Measurements from ENCODE around the gene MYO9B. TPM values are rescaled to one million over a fixed set of nuclear protein-coding genes. Genes with fewer than 3 reads are reported as not detected.

MYO9B gene
- total and polyA plus RNA-seq, 9 of the 15 experiments (the other 6 are each of a cell fraction or from before 2014, with no cell fraction given): 2.4 to 77.6 (median 23.0) TPM

GRCh38 chr19:17104679-17105078 is 29.1 kb downstream of the MYO9B start:
- ChIA-PET POLR2A (no interaction called here), CTCF (ENCODE audit: low intra/inter-chr PET ratio) (no interaction called here)
- Histone ChIP-seq H3K27me3 (ENCODE audit: control insufficient read depth in 2 of 2, insufficient read depth in 2 of 2, low read length in 2 of 2) (no peaks in the 10 kb centered on the region), H3K9ac (ENCODE audit: insufficient read depth in 1 of 2, low read depth in 2 of 2, low read length in 2 of 2) (no peak overlapping the region), H3K9me3 (replicated peaks; ENCODE audit: control insufficient read depth, insufficient read depth, low read depth, low read length) (0 out of 2 replicates have a peak, but pooled peaks cover 2% of the 10 kb centered on the region), H3K4me1 (replicated peaks in 1 of 2; ENCODE audit: control insufficient read depth in 2 of 2, insufficient read depth in 2 of 2, low read length in 2 of 2) (peaks cover 0 to 14% of the 10 kb centered on the region in 2 experiments; a peak in 2 of 5 replicates), H4K20me1 (replicated peaks; ENCODE audit: control insufficient read depth, insufficient read depth, low read length) (peaks cover 23% of the 10 kb centered on the region), H3K4me2 (ENCODE audit: insufficient read depth, low read length) (no peak overlapping the region), H3K4me3 (no peak overlapping the region), H3K79me2 (ENCODE audit: control insufficient read depth, insufficient read depth, low read length) (peaks cover 24% of the 10 kb centered on the region; the same call in 2 of the 3 replicates), H3K36me3 (ENCODE audit: control insufficient read depth, insufficient read depth, low read length) (peaks cover 66% of the 10 kb centered on the region; the same call in 2 of the 3 replicates), H2AFZ (ENCODE audit: low read depth, low read length) (no peak overlapping the region), H3K27ac (ENCODE audit: extremely low read depth, low read depth, low read length) (no peak overlapping the region), H3K9me1 (ENCODE audit: control insufficient read depth, insufficient read depth, low read length) (no peaks in the 10 kb centered on the region)
- in situ Hi-C loops (cut with MboI): no loop called here
- ATAC-seq: no peak
- intact Hi-C loops (cut with micrococcal nuclease): no loop called here
- FAIRE-seq: no peak
- DNase-seq (ENCODE audit: extremely low read depth in 1 of 4, low spot score in 3 of 4): no peak
- 82% methylated on average over 7 of the region's 7 CpGs for WGBS (ENCODE audit: insufficient coverage, low coverage, missing lambda C conversion rate)
- no TSS peak for BruUV-seq (replicated peaks)
- TF ChIP-seq, protein P1, sequence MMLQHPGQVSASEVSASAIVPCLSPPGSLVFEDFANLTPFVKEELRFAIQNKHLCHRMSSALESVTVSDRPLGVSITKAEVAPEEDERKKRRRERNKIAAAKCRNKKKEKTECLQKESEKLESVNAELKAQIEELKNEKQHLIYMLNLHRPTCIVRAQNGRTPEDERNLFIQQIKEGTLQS (IDR thresholded peaks at IDR 0.05): no peak
- TF ChIP-seq, protein P1 (CRISPR knock-in tag; conservative IDR thresholded peaks at IDR 0.05): no peak
- TF ChIP-seq CCAR2 (IDR thresholded peaks at IDR 0.05; ENCODE audit: low read depth, low read length): no peak
- no peak for TF ChIP-seq SFPQ (IDR thresholded peaks at IDR 0.05; ENCODE audit: low read depth, low read length)
- TF ChIP-seq CREB1 (IDR thresholded peaks at IDR 0.05): no peak
- no peak for TF ChIP-seq CREB1 (CRISPR knock-in tag; IDR thresholded peaks at IDR 0.05)
- no peak for TF ChIP-seq ZNF639 (CRISPR knock-in tag; conservative IDR thresholded peaks at IDR 0.05 in 1 of 2, IDR thresholded peaks at IDR 0.05 in 1 of 2)
- TF ChIP-seq ZNF318 (IDR thresholded peaks at IDR 0.05; ENCODE audit: borderline replicate concordance in 1 of 2, low read depth in 1 of 2): no peak
